Upper lobe of right lung (tissue), 1 donor: ENCODE measurements around the gene TTLL7. TPM values are rescaled to one million over a fixed set of nuclear protein-coding genes. Genes with fewer than 3 reads are reported as not detected.
A peak's percentile ranks its signal among the peaks of the same experiment; 100 is the strongest.

Experiments
- ATAC-seq: fragments of 200-7000 bp; cut with Tn5 transposase; one replicate; pipeline ENCODE4 v1.9.1; 2020; ENCODE audit warnings: mild to moderate bottlenecking, moderate library complexity
- DNase-seq: peaks from one replicate; pipeline ENCODE4 v3.0.0-alpha.2; 2020
- H3K27ac ChIP-seq: fragments of 200-600 bp; one replicate; pipeline ENCODE4 v1.8.0; 2022
- H3K27me3 ChIP-seq: fragments of 200-600 bp; one replicate; pipeline ENCODE4 v1.8.0; 2022; ENCODE audit warnings: mild to moderate bottlenecking
- H3K36me3 ChIP-seq: fragments of 200-600 bp; one replicate; pipeline ENCODE4 v1.8.0; 2022
- H3K4me1 ChIP-seq: fragments of 200-600 bp; one replicate; pipeline ENCODE4 v1.8.0; 2022
- H3K4me3 ChIP-seq: fragments of 200-600 bp; one replicate; pipeline ENCODE4 v1.8.0; 2022; ENCODE audit warnings: mild to moderate bottlenecking
- H3K9me3 ChIP-seq: fragments of 200-600 bp; one replicate; pipeline ENCODE4 v1.8.0; 2022
- CTCF ChIP-seq: fragments of 200-600 bp; IDR thresholded peaks from one replicate; pipeline ENCODE4 v1.8.0; 2022; ENCODE audit warnings: antibody characterized with exemption
- intact Hi-C: fragments of 100-400 bp; cut with DNase I; formaldehyde crosslinking; loops from one replicate; pipeline ENCODE4 v1.11.0; 2022
- total RNA-seq: library from RNA; stranded (reverse); fragmentation: NEBNext Ultra II Directional; extraction: Animal tissue kit (Norgen Biotek cat#: 25700); gene quantifications from one replicate; pipeline ENCODE4 v1.2.1, GENCODE V29; 2021
- donor health status: DM: no; HTN: yes; CAD: no; lungs with severe emphysema.

TTLL7 gene
- total RNA-seq, 1 donor from 2014 or later: 16.2 TPM

GRCh38 chr1:83909687-83910086 lies 89.2 kb downstream of the TTLL7 start:
- H3K27me3 ChIP-seq: no peaks in the 10 kb centered on the region
- no peak overlapping the region for H3K27ac ChIP-seq
- intact Hi-C loops: no loop called here
- ATAC-seq (no peak), DNase-seq (no peak)
- H3K4me3 ChIP-seq: no peak overlapping the region
- H3K9me3 ChIP-seq: no peaks in the 10 kb centered on the region
- no peaks in the 10 kb centered on the region for H3K36me3 ChIP-seq
- no peak for TF ChIP-seq CTCF
- peaks cover 4% of the 10 kb centered on the region for H3K4me1 ChIP-seq

- Histone ChIP-seq H3K9me3 (no peaks in the 10 kb centered on the region), H3K4me1 (peaks cover under 1% of the 10 kb centered on the region), H3K4me3 (no peak overlapping the region), H3K27ac (no peak overlapping the region), H3K36me3 (no peaks in the 10 kb centered on the region), H3K27me3 (no peaks in the 10 kb centered on the region)
- intact Hi-C loops: no loop called here
- TF ChIP-seq CTCF: peak; percentile 68
- ATAC-seq: peak; percentile 36
- DNase-seq: no peak
These were observed 93.5 kb downstream of the TTLL7 start for GRCh38 chr1:83905315-83905907.

GRCh38 chr1:83901547-83902155 lies 97.3 kb downstream of the TTLL7 start:
- H3K4me3 ChIP-seq: no peak overlapping the region
- no peak for TF ChIP-seq CTCF
- no peaks in the 10 kb centered on the region for H3K36me3 ChIP-seq
- intact Hi-C loops: no loop called here
- DNase-seq: no peak
- no peaks in the 10 kb centered on the region for H3K9me3 ChIP-seq
- no peak overlapping the region for H3K27ac ChIP-seq
- H3K4me1 ChIP-seq: no peaks in the 10 kb centered on the region
- H3K27me3 ChIP-seq: no peaks in the 10 kb centered on the region
- peak; percentile 96 for ATAC-seq

- H3K36me3 ChIP-seq: no peaks in the 10 kb centered on the region
- TF ChIP-seq CTCF: no peak
- no peaks in the 10 kb centered on the region for H3K27me3 ChIP-seq
- no peaks in the 10 kb centered on the region for H3K9me3 ChIP-seq
- no peak for ATAC-seq
- H3K4me3 ChIP-seq: no peak overlapping the region
- no peaks in the 10 kb centered on the region for H3K4me1 ChIP-seq
- intact Hi-C loops: no loop called here
- no peak for DNase-seq
- H3K27ac ChIP-seq: no peak overlapping the region
These were observed 98.4 kb downstream of the TTLL7 start for GRCh38 chr1:83900524-83900923.

GRCh38 chr1:83897516-83897915 lies 101.4 kb downstream of the TTLL7 start:
- no peaks in the 10 kb centered on the region for H3K4me1 ChIP-seq
- H3K27me3 ChIP-seq: no peaks in the 10 kb centered on the region
- no peak for TF ChIP-seq CTCF
- no peak for ATAC-seq
- intact Hi-C loops: no loop called here
- H3K27ac ChIP-seq: no peak overlapping the region
- H3K4me3 ChIP-seq: no peak overlapping the region
- no peak for DNase-seq
- no peaks in the 10 kb centered on the region for H3K9me3 ChIP-seq
- no peaks in the 10 kb centered on the region for H3K36me3 ChIP-seq
